Stimulated activated CD4-positive, alpha-beta T cell treated with anti-CD3 and anti-CD28 coated beads, Interleukin-4, amount 100 ng/mL, for 4 hours (primary cell): ENCODE data around the gene WNT9B.

Source experiments
- DNase-seq, 2 experiments: peaks; one replicate each; pipeline ENCODE4 v3.0.0-alpha.2; 2020

Gene WNT9B

GRCh38 chr17:46885415-46886309 is 34.3 kb downstream of the WNT9B start:
- DNase-seq = no peak

- DNase-seq = no peak
Observed at GRCh38 chr17:46886310-46886663, 34.9 kb downstream of the WNT9B start.

- no peak for DNase-seq
Observed at GRCh38 chr17:46887717-46888116, 36.3 kb downstream of the WNT9B start.

GRCh38 chr17:46888727-46889126 is 37.3 kb downstream of the WNT9B start:
- DNase-seq = no peak

DNA sequence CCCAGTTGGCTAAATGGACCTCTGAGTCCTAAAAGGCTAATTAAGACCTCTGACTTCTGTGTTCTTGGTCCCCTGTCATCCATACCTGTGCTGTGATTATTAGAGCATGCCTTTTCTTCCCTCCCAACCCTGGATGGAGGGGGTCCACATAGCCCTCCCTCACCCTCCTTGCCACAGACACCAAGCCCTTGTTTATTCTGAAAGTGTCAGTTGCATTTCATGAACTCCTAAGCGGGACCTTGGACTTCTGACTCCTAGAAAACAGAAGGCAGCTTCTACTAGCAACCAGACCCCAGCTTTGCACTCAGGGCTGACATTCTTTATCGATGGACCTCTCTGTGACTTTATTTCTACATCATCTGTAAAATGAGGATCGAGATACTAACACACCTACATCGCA is 38.1 kb downstream of the WNT9B start:
- DNase-seq = no peak

GRCh38 chr17:46889992-46890564 is 38.7 kb downstream of the WNT9B start:
- DNase-seq = no peak

- DNase-seq = no peak
Observed at GRCh38 chr17:46890638-46891037, 39.3 kb downstream of the WNT9B start.

- no peak for DNase-seq
Observed at GRCh38 chr17:46892192-46892703, 40.9 kb downstream of the WNT9B start.

GRCh38 chr17:46894024-46894423 is 42.6 kb downstream of the WNT9B start:
- DNase-seq = no peak

DNA sequence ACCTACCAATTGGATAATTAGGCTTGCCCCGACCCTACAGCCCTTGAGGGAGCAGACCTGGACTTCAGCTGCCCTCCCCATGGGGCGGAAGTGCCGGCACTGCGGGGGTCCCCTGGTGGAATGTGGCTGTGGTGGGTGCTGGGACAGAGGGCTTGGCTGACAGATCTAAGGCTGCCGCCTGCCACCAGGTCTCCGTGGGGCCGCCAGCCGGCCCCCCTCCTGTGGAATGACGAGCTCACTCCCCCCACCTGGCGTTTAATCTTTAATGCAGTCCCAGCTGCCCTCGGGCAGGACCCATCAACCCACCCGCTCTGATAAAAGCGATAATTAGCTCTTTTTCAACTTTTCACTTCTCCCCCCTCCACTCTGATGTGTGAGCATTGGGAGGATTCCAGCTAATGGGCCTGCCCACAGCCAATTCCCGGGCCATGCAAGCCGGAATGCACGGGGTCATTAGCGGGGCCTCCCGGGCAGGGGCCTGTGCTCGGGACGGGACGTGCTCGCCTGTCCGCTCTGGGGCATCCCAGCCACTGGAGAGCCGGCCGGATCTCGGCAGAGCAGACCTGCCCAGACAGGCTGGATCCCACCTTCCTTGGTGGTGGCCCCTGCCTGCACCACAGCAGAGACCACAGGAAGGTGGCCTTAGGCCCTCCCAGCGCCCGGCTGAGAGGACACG is 43.2 kb downstream of the WNT9B start:
- no peak for DNase-seq

- no peak for DNase-seq
Observed at GRCh38 chr17:46895171-46895570, 43.8 kb downstream of the WNT9B start.

DNA sequence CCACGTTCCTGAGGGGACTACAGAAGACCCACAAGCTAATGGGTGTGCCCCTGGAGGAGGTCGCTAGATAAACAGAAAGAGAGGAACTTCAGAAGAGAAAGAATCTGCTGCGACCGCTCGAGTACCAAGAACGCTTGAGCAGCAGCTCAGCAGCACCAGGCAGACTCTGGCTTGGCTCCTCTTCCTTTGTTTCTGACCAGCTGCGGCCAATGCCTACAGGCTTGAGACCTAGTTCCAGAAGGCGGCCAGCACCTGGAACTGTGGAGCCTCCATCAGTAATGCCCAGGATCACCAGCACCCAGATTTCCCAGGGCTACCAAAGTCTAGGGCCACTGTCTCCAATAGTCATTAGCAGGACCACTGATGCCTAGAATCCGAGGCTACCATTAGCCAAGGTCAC is 45.6 kb downstream of the WNT9B start:
- no peak for DNase-seq

DNA sequence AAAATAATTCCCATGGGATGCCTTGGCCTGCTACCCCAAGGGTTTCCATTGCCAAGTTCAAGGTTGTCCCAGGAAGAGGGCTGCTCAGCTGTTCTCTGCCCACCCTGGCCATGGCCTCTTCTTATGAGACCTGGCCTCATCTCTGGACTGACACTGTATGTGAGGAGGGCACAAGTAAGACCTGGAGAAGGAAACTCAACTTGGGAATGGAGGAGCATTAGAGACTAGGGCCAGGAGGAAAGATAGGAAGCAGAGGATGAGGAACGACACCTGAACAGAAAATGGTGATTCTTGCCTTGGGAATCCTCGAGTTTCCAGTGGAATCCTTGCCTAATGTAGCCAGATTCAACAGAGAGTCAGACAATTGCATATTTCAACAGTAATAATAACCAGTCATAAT is 47.0 kb downstream of the WNT9B start:
- no peak for DNase-seq

DNA sequence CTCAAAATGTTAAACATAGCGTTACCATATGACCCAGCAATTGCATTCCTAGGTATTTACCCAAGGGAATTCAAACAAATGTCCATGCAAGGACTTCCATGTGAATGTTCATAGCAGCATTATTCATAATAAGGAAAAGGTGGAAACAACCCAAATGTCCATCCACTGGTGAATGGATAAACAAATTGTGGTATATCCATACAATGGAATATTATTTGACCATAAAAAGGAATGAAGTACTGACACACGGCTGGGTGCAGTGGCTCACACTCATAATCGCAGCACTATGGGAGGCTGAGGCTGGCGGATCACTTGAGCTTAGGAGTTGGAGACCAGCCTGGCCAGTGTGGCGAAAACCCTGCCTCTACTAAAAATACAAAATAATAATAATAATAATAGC is 47.5 kb downstream of the WNT9B start:
- DNase-seq = no peak

- no peak for DNase-seq
Observed at GRCh38 chr17:46901291-46901690, 49.9 kb downstream of the WNT9B start.

DNA sequence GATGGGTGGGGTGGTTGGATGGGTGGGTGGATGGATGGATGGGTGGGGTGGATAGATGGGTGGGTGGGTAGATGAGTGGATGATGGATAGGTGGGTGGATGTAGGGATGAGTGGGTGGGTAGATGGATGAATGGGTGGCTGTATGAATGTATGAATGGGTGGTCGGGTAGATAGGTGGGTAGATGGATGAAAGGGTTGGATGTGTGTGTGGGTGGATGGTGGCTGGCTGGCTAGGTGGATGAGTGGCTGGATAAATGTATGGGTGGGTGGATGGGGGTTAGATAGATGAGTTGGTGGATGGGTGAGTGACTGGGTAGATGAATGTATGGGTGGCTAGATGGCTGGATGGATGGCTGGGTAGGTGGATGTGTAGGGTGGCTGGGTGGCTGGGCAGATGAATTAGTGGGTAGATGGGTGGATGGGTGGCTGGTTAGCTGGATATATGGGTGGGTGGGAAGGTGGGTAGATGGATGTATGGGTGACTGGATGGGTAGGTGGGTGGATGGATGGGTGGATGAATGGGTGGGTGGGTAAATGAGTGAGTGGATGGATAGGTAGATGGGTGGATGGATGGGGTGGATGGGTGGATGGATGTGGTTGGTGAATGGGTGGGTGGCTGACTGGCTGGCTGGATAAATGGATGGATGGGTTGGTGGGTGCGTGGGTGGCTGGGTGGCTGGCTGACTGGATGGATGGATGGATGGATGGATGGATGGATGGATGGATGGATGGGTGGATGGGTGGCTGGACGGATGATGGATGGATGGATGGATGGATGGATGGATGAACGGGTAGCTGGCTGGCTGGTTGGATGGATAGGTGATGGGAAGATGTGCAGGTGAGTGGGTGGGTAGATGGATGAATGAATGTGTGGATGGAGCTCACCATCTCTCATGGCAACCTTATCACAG is 52.6 kb downstream of the WNT9B start:
- DNase-seq = no peak

GRCh38 chr17:46908068-46908737 is 56.8 kb downstream of the WNT9B start:
- DNase-seq = no peak

GRCh38 chr17:46910179-46910927 is 59.0 kb downstream of the WNT9B start:
- DNase-seq = no peak

- DNase-seq = no peak
Observed at GRCh38 chr17:46911311-46911710, 59.9 kb downstream of the WNT9B start.

- no peak for DNase-seq
Observed at GRCh38 chr17:46915596-46915995, 64.2 kb downstream of the WNT9B start.

GRCh38 chr17:46916211-46916610 is 64.8 kb downstream of the WNT9B start:
- no peak for DNase-seq
